ENCODE results near the gene CENATAC. TPM values are rescaled to one million over a fixed set of nuclear protein-coding genes. Genes with fewer than 3 reads are reported as not detected.
A peak's percentile ranks its signal among the peaks of the same experiment; 100 is the strongest.

The CENATAC gene
- total and polyA plus RNA-seq, 9 of the 15 experiments (the other 6 are each of a cell fraction or from before 2014, with no cell fraction given) = 2.4 to 25.5 (median 13.7) TPM

DNA sequence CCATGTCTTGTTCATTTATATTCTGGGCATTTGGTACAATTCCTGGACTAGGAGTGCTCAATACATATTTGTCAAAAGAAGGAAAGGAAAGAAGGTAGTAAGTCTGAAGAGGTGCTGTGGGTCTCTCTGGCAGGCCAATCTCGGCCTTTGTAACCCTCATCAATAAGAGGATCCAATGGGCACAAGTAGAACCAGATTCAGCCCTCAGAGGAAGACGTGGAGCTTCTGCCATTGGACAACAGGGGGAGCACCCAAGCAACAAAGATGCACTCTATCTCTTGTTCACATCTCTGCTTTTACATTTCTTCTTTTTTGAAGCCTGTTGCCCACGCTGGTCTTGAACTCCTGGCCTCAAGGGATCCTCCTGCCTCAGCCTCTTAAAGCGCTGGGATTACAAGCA lies 67.4 kb downstream of the CENATAC start (continued):
- no peak for TF ChIP-seq PHB2 (IDR thresholded peaks at IDR 0.05; ENCODE audit: low read depth)
- TF ChIP-seq OTX1 (CRISPR knock-in tag; IDR thresholded peaks at IDR 0.05) = no peak
- TF ChIP-seq ZBTB1 (CRISPR knock-in tag; IDR thresholded peaks at IDR 0.05; ENCODE audit: borderline replicate concordance, low read depth) = no peak
- no peak for TF ChIP-seq POLR2AphosphoS5 (IDR thresholded peaks at IDR 0.05; ENCODE audit: control insufficient read depth, insufficient read depth, low read depth, low read length)
- TF ChIP-seq, protein P1, sequence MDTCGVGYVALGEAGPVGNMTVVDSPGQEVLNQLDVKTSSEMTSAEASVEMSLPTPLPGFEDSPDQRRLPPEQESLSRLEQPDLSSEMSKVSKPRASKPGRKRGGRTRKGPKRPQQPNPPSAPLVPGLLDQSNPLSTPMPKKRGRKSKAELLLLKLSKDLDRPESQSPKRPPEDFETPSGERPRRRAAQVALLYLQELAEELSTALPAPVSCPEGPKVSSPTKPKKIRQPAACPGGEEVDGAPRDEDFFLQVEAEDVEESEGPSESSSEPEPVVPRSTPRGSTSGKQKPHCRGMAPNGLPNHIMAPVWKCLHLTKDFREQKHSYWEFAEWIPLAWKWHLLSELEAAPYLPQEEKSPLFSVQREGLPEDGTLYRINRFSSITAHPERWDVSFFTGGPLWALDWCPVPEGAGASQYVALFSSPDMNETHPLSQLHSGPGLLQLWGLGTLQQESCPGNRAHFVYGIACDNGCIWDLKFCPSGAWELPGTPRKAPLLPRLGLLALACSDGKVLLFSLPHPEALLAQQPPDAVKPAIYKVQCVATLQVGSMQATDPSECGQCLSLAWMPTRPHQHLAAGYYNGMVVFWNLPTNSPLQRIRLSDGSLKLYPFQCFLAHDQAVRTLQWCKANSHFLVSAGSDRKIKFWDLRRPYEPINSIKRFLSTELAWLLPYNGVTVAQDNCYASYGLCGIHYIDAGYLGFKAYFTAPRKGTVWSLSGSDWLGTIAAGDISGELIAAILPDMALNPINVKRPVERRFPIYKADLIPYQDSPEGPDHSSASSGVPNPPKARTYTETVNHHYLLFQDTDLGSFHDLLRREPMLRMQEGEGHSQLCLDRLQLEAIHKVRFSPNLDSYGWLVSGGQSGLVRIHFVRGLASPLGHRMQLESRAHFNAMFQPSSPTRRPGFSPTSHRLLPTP (IDR thresholded peaks at IDR 0.05; ENCODE audit: borderline replicate concordance, extremely low read depth, insufficient read length) = no peak
- TF ChIP-seq, protein P2, sequence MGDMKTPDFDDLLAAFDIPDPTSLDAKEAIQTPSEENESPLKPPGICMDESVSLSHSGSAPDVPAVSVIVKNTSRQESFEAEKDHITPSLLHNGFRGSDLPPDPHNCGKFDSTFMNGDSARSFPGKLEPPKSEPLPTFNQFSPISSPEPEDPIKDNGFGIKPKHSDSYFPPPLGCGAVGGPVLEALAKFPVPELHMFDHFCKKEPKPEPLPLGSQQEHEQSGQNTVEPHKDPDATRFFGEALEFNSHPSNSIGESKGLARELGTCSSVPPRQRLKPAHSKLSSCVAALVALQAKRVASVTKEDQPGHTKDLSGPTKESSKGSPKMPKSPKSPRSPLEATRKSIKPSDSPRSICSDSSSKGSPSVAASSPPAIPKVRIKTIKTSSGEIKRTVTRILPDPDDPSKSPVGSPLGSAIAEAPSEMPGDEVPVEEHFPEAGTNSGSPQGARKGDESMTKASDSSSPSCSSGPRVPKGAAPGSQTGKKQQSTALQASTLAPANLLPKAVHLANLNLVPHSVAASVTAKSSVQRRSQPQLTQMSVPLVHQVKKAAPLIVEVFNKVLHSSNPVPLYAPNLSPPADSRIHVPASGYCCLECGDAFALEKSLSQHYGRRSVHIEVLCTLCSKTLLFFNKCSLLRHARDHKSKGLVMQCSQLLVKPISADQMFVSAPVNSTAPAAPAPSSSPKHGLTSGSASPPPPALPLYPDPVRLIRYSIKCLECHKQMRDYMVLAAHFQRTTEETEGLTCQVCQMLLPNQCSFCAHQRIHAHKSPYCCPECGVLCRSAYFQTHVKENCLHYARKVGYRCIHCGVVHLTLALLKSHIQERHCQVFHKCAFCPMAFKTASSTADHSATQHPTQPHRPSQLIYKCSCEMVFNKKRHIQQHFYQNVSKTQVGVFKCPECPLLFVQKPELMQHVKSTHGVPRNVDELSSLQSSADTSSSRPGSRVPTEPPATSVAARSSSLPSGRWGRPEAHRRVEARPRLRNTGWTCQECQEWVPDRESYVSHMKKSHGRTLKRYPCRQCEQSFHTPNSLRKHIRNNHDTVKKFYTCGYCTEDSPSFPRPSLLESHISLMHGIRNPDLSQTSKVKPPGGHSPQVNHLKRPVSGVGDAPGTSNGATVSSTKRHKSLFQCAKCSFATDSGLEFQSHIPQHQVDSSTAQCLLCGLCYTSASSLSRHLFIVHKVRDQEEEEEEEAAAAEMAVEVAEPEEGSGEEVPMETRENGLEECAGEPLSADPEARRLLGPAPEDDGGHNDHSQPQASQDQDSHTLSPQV (IDR thresholded peaks at IDR 0.05) = peak; percentile 69; the same call in 1 of the 2 replicates
- TF ChIP-seq BMI1 (IDR thresholded peaks at IDR 0.05; ENCODE audit: low read length) = no peak
- no peak for TF ChIP-seq CC2D1A (IDR thresholded peaks at IDR 0.05)
- no peak for TF ChIP-seq ZSCAN32 (CRISPR knock-in tag; IDR thresholded peaks at IDR 0.05)
- no peak for TF ChIP-seq LEF1 (IDR thresholded peaks at IDR 0.05)
- TF ChIP-seq, protein P3, sequence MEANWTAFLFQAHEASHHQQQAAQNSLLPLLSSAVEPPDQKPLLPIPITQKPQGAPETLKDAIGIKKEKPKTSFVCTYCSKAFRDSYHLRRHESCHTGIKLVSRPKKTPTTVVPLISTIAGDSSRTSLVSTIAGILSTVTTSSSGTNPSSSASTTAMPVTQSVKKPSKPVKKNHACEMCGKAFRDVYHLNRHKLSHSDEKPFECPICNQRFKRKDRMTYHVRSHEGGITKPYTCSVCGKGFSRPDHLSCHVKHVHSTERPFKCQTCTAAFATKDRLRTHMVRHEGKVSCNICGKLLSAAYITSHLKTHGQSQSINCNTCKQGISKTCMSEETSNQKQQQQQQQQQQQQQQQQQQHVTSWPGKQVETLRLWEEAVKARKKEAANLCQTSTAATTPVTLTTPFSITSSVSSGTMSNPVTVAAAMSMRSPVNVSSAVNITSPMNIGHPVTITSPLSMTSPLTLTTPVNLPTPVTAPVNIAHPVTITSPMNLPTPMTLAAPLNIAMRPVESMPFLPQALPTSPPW (CRISPR knock-in tag; IDR thresholded peaks at IDR 0.05) = no peak
- peak; percentile 33; the same call in 1 of the 2 replicates for TF ChIP-seq CTBP1 (IDR thresholded peaks at IDR 0.05; ENCODE audit: borderline replicate concordance)
- TF ChIP-seq KLF6 (CRISPR knock-in tag; IDR thresholded peaks at IDR 0.05; ENCODE audit: borderline replicate concordance) = no peak
- TF ChIP-seq, protein P4, sequence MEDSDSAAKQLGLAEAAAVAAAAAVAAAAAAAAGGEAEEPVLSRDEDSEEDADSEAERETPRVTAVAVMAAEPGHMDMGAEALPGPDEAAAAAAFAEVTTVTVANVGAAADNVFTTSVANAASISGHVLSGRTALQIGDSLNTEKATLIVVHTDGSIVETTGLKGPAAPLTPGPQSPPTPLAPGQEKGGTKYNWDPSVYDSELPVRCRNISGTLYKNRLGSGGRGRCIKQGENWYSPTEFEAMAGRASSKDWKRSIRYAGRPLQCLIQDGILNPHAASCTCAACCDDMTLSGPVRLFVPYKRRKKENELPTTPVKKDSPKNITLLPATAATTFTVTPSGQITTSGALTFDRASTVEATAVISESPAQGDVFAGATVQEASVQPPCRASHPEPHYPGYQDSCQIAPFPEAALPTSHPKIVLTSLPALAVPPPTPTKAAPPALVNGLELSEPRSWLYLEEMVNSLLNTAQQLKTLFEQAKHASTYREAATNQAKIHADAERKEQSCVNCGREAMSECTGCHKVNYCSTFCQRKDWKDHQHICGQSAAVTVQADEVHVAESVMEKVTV (CRISPR knock-in tag; IDR thresholded peaks at IDR 0.05) = peak; percentile 54; the same call in 1 of the 2 replicates
- 0 out of 2 replicates have a peak, but pooled peaks have one; percentile 15 for TF ChIP-seq SPI1 (IDR thresholded peaks at IDR 0.05; ENCODE audit: borderline replicate concordance, low read depth, low read length)
- TF ChIP-seq, protein P5, sequence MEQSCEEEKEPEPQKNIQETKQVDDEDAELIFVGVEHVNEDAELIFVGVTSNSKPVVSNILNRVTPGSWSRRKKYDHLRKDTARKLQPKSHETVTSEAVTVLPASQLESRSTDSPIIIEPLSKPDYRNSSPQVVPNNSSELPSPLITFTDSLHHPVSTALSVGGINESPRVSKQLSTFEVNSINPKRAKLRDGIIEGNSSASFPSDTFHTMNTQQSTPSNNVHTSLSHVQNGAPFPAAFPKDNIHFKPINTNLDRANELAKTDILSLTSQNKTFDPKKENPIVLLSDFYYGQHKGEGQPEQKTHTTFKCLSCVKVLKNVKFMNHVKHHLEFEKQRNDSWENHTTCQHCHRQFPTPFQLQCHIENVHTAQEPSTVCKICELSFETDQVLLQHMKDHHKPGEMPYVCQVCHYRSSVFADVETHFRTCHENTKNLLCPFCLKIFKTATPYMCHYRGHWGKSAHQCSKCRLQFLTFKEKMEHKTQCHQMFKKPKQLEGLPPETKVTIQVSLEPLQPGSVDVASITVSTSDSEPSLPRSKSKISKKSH (CRISPR knock-in tag; IDR thresholded peaks at IDR 0.05) = no peak
- TF ChIP-seq GABPB1 (CRISPR knock-in tag; IDR thresholded peaks at IDR 0.05) = peak; percentile 32; the same call in 1 of the 2 replicates
